Posterior vena cava (tissue), 2 donors: ENCODE results near the gene LIPC. TPM values are rescaled to one million over a fixed set of nuclear protein-coding genes. Genes with fewer than 3 reads are reported as not detected.

Experiments used
- DNase-seq: peaks from one replicate; pipeline ENCODE4 v3.0.0-alpha.2; 2020; ENCODE audit warnings: low spot score
- intact Hi-C, 2 donors: fragments of 100-400 bp; cut with DNase I; formaldehyde crosslinking; loops; one replicate each; pipeline versions ENCODE4 v1.14.1 to v1.14.2; 2022 to 2023
- total RNA-seq, 2 donors: library from RNA; stranded (reverse); fragmentation: NEBNext Ultra II Directional; extraction: Animal tissue kit (Norgen Biotek cat#: 25700); gene quantifications; one replicate each; pipeline ENCODE4 v1.2.1, GENCODE V29; 2021
- donor health status: DM: yes; HTN: yes; CAD: no.
- donor health status: DM: yes; HTN: yes; CAD: no.

Gene LIPC
- total RNA-seq, 2 donors from 2014 or later: 0.14 to 1.2 TPM

- no peak for DNase-seq
- intact Hi-C loops: no loop called here
These were observed 109.8 kb downstream of the LIPC start for GRCh38 chr15:58541410-58542087.

- no peak for DNase-seq
- intact Hi-C loops: no loop called here
These were observed 112.0 kb downstream of the LIPC start for GRCh38 chr15:58543664-58544335.

GRCh38 chr15:58544756-58545155 is 113.0 kb downstream of the LIPC start:
- no peak for DNase-seq
- intact Hi-C loops: no loop called here

GRCh38 chr15:58545307-58546065 is 113.7 kb downstream of the LIPC start:
- intact Hi-C loops: no loop called here
- DNase-seq: no peak

GRCh38 chr15:58546066-58546591 is 114.3 kb downstream of the LIPC start:
- intact Hi-C loops: no loop called here
- no peak for DNase-seq

- peak; percentile 91 for DNase-seq
These were observed 115.1 kb downstream of the LIPC start for GRCh38 chr15:58546635-58547627.

GRCh38 chr15:58547628-58548307 is 116.0 kb downstream of the LIPC start:
- no peak for DNase-seq
- intact Hi-C loops: no loop called here

More at GRCh38 chr15:58546635-58547627, 115.1 kb downstream of the LIPC start:
- intact Hi-C loops: no loop called here

GRCh38 chr15:58548308-58549012 is 116.7 kb downstream of the LIPC start:
- intact Hi-C loops: no loop called here
- DNase-seq: no peak

GRCh38 chr15:58549013-58549784 is 117.4 kb downstream of the LIPC start:
- no peak for DNase-seq
- intact Hi-C loops: no loop called here

- intact Hi-C loops: no loop called here
- DNase-seq: no peak
These were observed 117.9 kb downstream of the LIPC start for GRCh38 chr15:58549785-58550074.

GRCh38 chr15:58551084-58551763 is 119.4 kb downstream of the LIPC start:
- intact Hi-C loops: no loop called here
- no peak for DNase-seq

GRCh38 chr15:58551764-58552504 is 120.1 kb downstream of the LIPC start:
- intact Hi-C loops: no loop called here
- DNase-seq: no peak

GRCh38 chr15:58552505-58553364 is 120.9 kb downstream of the LIPC start:
- intact Hi-C loops: no loop called here
- DNase-seq: peak; percentile 53

- intact Hi-C loops: no loop called here
- no peak for DNase-seq
These were observed 121.7 kb downstream of the LIPC start for GRCh38 chr15:58553365-58553918.

- intact Hi-C loops: no loop called here
These were observed 123.0 kb downstream of the LIPC start for GRCh38 chr15:58554758-58555157.

More at GRCh38 chr15:58554758-58555157, 123.0 kb downstream of the LIPC start:
- no peak for DNase-seq
